PC-3 (cell line): Measurements from ENCODE around the gene CCM2.

Source experiments
- EZH2 ChIP-seq: fragments of 300-600 bp; sonication (generic); IDR thresholded peaks from one replicate; pipeline ENCODE4 v1.6.1; 2017; ENCODE audit warnings: antibody characterized with exemption, mild to moderate bottlenecking, low read length; ENCODE audit not compliant: unreplicated experiment
- TF ChIP-seq, protein P1 (sequence below): fragments of 300-600 bp; sonication (generic); conservative IDR thresholded peaks from 2 replicates; pipeline ENCODE4 v1.5.1; 2017; ENCODE audit warnings: antibody characterized with exemption, low read depth, mild to moderate bottlenecking, low read length

DNA sequence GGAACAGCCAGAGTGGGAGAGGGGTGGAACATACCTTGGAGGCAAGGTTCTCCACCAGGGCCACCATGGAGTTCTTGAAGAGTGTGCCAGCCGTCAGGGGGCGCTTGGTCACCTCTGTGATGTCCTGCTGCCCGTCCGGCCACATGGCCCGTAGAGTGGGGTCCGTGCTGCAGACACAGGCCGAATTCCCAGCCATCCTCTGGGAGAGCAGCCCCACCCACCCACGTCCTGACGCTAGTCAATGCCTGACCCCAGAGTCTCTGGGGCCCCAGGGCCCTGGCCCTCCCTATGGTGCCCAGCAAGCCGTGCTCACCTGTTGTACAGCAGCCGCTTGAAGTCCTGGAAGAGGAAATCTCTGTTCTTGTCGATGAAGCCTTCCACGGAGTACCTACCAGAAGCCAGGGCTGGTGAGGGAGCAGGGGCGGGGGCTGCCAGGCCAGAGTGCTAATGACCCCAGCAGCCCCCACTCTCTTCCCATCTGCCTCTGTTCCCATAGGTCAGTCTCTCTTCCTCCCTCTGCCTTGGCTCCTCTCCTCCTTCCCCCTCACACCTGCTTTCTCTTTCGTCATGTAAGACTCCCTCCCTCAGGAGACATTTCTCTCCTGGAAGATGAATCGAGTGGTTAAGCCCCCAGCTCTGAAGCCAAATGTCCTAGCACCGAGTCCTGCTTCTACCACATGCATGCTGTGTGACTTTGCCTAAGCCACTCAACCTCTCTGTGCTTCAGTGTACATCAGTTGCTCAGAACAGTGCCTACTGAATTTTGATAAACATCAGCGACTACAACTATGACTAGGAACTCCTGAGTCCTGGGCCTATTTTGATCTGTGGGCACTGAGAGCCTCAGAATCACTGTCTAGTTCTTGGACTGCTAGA is 32.2 kb upstream of the CCM2 start:
- TF ChIP-seq, protein P1, sequence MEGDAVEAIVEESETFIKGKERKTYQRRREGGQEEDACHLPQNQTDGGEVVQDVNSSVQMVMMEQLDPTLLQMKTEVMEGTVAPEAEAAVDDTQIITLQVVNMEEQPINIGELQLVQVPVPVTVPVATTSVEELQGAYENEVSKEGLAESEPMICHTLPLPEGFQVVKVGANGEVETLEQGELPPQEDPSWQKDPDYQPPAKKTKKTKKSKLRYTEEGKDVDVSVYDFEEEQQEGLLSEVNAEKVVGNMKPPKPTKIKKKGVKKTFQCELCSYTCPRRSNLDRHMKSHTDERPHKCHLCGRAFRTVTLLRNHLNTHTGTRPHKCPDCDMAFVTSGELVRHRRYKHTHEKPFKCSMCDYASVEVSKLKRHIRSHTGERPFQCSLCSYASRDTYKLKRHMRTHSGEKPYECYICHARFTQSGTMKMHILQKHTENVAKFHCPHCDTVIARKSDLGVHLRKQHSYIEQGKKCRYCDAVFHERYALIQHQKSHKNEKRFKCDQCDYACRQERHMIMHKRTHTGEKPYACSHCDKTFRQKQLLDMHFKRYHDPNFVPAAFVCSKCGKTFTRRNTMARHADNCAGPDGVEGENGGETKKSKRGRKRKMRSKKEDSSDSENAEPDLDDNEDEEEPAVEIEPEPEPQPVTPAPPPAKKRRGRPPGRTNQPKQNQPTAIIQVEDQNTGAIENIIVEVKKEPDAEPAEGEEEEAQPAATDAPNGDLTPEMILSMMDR: peak; percentile 28; the same call in 1 of the 2 replicates
- TF ChIP-seq EZH2: no peak
